GM19099 (cell line): ENCODE measurements around the gene GRK5.

Experiments
- POLR2A ChIP-seq: IDR thresholded peaks from 3 replicates; pipeline ENCODE4 v1.6.1; 2011; ENCODE audit warnings: low read depth; ENCODE audit not compliant: insufficient read length; ENCODE audit errors: extremely low read depth

GRK5 gene

DNA sequence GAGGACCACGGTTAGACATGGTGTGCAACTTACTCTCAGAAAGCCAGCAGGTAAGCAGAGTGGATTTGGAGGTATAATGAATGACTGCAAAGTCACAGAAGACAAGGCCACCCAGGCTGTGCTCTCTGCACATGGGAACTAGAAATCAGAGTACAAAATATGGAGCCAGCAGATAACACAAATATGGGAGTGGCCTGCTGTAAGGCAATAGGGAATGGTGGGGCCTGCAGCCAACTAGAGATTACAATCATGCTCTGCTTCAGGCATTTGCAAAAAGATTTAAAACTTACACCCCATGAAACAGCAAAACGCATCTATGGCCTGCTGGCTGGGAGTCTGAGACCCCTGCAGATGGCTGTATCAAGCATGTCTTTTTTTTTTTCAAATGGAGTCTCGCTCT, 288.2 kb downstream of the GRK5 start:
- no peak for TF ChIP-seq POLR2A

DNA sequence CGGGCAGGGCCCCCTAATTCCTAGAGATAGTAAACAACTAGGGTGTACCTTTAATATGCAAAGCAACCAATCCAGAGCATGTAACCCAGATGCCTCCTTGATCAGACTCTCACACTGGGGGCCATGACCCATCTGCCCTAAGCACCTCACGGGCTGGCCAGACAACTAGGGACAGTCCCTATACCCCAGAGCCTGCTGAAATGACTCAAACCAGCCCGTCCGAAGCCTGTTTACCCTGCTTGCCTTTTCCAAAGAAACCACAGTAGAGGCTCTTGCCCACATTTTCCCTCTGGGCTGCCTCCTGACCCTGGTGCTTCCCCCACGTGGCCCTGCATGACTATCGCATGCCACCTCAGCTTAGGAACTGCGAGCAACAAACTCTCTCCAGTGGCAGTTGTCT, 288.9 kb downstream of the GRK5 start:
- no peak for TF ChIP-seq POLR2A

DNA sequence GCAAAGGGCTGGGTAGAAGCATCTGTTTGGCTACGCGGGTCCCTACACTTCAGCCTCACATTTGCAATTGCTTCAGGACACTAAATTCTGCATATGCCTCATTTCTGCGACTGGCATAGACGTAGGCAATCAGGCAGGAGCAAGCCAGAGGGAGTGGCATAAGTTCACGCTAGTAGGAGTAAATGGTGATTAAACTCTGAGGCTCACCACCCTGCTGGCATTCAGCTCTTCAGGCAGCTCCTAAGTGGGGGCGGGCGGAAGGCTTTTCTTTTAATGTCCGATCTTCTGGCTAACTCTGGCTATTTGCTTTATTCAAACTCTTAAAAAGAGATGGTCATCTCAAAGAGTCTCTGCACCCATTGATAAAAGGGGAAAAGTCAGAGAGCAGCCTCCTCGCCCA, 289.9 kb downstream of the GRK5 start:
- TF ChIP-seq POLR2A: no peak

DNA sequence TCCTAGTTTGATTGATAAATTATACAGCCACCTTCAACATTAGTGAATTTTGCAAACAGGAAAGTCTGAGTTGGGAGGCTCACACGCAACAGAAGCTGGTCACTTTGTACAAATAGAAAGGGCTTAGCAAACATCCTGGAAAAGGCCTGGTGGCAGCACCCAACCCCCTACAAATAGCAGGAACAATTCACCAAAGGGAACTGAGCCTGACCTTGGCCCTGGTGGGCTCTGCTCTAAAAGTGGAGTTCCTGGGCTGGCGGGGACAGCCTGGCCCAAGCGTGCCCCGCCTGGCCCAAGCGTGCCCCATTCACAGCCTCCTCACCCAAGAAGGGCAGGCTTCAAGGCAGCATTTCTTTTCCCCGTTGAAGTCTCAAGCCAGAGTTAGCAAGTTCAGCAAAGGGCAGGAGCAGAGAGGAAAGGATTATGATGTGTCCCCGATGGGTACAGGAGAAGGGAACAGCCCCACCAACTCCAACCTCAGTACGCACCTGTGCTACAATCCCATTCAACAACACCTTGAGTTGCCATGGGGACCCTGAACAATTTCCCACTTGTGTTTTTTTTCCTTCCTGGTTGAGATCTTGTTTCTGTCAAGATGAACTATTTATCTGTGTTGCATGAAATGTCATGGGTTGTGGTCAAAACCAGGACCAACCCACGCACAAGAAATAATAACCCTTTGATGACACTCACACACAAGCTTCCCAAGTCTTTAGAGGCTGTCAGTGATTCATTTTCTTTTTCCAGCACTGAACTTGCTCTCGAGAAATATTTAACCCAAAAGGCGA, 291.7 kb downstream of the GRK5 start:
- no peak for TF ChIP-seq POLR2A

DNA sequence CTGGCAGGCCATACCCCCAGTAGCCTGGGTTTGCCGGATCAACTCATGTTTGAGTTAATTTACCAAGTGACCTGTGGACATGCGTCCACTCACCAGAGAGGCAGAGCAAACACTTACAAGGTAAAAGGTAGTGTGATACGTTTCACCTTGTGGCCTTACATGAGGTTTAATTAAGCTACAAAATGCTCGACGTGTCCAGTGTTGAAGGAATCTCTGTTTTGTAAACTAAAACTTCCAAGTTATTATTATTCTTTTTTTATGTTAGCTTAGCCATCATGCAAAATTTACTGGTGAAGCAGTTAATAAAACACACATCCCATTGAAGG, 292.3 kb downstream of the GRK5 start:
- no peak for TF ChIP-seq POLR2A

DNA sequence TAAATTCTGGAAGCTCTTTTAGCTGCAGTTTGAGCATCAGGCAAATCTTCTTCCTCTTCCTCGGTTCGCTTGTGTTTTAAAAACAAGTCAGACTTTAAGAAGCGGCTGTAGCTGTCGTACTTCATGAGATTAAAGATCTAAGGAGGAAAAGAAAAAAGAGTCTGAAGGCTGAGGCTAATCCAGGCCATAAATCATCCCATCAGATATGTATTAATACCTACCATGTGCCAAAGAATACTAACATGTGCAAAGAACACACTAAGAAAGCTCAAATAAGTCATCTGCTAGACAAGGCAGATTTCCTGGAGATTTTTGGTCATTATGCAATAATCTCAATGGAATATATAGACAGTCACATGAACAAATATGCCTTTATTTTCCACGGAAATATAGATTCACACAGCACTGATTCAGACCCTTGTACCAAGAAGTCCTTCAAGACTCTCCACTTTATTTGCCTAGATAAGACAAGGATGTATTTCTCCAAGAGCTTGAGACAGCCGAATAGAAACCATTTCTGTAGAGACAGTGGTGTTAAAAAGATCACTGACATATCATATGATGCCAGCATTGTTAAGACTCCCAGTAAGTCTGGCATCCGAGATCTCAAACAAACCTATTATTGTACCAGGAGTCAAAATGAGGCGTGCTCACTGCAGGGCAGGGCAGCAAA, 292.9 kb downstream of the GRK5 start:
- TF ChIP-seq POLR2A: no peak

DNA sequence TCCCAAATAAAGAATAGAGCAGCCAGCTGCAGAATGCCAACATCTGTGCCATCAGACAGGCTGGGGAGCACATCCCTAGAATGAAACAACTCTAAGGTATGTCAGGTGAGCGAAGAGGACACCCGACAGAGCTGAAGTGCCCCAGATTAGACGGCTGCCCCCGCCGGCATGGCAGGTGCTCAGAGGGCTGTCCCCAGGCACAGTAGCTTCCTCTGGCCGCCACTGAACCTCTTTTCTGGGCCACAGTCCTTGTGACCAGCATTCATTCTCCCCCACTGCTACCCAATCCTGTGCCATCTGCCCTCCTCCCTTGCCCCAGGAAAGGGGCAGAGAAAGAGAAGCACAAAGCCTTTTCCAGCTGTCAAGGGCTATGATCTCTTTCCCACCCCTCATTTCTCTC, 293.4 kb downstream of the GRK5 start:
- TF ChIP-seq POLR2A: no peak

DNA sequence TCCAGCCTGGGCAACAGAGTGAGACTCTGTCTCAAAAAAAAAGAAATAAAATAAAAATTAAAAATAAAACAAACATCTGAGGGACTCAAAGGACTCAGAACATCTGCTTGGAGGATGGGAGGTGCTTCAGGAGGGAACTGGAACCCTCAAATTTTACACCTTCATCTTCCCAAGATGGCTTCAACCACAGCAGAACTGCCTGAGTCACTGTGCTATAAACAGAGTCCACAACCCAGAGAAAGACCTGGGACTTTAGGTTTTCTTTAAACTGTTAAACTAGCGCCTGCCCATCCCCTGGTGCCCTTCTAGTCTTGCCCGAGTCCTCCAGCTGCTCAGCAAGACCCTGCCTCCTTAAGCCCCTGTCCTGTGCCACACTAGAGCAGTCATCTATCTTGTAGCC, 294.3 kb downstream of the GRK5 start:
- no peak for TF ChIP-seq POLR2A

DNA sequence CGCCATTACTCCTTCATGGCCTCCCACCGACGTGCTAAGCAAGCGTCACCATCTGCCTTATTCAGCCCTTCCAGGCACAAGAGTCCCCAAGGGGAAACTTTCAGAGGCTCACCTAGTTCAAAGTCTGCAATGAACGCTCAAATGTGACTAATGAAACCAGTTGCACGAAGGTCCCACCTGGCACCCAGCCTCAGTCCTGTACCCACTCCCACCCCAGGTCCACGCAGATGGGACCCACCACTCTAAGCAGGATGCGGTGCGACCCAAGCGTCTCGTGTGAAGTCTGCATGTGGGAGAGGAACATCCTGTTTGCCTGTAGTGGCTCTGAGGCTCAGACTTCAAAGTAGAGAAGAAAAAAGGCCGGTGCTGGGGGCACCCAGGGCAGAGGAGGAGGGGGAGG, 294.8 kb downstream of the GRK5 start:
- TF ChIP-seq POLR2A: no peak

DNA sequence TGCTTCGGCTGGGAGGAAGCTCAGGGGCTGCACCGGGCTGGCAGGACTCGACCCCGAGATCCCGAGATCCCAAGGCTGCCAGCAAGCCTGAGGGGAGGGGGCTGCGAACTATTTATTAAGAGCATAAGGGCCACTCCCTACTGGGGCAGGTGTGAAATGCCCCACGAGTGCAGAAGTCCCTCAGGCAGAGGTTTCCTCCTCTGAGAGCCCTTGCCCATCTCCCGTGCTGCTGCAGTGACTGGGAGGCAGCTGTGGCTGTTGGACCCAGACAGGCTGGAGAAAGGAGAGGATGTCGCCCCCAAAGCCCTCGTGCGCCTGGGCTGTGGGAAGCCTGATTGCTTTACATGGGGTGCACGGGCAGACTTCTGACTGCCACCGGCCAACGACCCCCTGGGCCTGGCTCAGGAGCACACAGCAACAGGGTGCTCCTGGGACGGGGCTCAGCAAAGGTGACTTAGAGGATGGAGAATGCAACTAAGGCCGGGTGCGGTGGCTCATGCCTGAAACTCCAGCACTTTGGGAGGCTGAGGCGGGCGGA, 295.3 kb downstream of the GRK5 start:
- no peak for TF ChIP-seq POLR2A

DNA sequence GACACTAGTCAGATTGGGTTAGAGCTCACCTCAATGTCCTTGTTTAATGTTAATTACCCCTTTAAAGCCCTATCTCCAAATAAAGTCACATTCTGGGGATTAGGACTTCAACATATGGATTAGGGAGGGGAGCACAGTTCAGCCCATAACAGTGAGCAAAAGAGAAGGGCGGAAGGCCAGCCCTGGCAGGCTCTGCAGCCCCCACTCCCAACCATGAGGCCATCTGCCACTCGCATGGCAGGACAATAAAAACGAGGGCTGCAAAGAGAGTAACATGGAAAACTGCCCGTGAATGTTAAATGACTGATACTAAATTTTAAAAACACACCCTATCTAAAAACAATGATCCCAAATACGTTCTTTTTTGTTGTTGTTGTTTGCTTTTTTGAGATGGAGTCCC, 296.4 kb downstream of the GRK5 start:
- TF ChIP-seq POLR2A: no peak

DNA sequence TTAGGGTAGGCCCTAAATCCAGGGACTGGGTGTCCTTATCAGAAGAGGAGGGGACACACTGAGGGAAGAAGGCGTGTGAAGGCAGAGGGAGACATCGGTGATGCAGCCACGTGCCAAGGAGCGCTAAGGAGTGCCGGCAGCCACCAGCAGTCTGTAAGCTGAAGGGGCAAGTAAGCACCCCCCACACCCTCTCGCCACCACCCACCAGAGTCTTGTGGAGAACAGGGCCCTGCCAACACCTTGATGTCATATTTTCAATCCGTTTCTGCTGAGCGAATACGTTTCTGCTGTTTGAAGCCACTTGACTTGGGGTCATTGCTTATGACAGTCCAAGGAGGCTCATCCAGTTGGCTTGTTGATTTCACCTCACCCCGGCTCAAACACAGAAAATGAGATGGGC, 297.3 kb downstream of the GRK5 start:
- no peak for TF ChIP-seq POLR2A

DNA sequence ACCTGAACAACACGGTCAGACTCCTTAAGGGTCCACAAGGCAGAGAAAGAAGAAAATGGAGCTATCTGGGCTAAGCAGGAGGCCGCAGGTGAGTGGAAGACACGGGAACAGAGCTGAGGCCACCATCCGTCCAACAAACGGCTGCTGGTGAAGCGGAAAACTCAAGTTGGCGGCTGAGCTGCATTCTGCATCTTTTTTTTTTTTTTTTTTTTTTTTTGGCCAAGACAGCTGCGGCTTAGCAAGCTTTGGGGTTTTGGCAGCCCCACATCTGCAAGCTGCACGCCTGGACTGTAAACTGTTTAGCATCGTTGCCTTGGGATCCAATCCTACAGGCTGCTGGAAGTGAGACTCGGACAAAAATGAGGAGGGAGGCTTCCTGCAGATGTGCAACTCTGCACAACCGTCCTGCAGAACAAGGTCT, 297.8 kb downstream of the GRK5 start:
- no peak for TF ChIP-seq POLR2A
